EL (cell line): ENCODE measurements around the gene CHM.
A peak's percentile ranks its signal among the peaks of the same experiment; 100 is the strongest.
"Not testable (repeated sequence)": the region's sequence is repeated elsewhere in the genome, so short reads cannot be mapped to it uniquely, and the experiment has no call there.

ENCODE experiments used
- DNase-seq: peaks from one replicate; pipeline ENCODE4 v3.0.0-alpha.2; 2016

CHM gene

GRCh38 chrX:85996555-85996954 lies 50.8 kb downstream of the CHM start:
- DNase-seq: no peak

GRCh38 chrX:85995641-85996040 lies 51.7 kb downstream of the CHM start:
- DNase-seq: no peak

DNA sequence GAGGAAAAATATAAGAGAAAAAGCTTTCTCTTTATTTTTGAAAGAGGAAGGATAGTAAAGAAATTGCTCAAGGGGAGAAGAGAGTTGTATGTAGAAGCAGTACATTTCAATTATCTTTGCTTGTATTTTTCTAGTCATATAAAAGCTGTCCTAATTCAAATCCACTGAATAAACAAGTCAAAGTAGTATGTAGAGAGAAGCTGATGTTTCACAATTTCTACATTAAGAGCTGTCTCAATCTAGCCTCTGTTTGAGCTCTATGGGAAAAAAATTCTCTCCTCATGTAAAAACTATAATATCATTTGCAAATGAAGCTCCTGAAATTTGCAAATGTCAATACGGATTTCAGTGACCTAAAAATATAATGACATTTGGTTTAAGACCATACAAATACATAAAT lies 52.6 kb downstream of the CHM start:
- DNase-seq: no peak

DNA sequence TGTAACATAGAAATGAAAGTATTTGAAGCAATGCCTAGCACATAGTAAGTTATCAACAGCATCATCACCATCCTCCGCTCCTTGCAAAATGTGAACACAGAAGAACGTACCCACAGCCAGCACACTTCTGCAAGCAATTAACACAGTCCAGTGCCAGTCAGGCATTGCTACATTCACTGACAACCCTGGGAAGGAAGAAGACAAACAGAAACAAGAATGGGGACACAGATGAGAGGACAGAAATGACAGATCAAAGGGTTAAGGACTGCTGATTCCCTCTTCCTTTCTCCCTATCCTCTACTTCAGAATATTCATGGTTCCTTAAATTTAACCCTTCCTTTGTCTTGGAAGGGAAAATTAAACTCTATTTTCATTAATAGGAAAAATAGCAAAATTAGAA lies 53.1 kb downstream of the CHM start:
- DNase-seq: no peak

- DNase-seq: peak; percentile 4
Observed at GRCh38 chrX:85993539-85994197, 53.7 kb downstream of the CHM start.

DNA sequence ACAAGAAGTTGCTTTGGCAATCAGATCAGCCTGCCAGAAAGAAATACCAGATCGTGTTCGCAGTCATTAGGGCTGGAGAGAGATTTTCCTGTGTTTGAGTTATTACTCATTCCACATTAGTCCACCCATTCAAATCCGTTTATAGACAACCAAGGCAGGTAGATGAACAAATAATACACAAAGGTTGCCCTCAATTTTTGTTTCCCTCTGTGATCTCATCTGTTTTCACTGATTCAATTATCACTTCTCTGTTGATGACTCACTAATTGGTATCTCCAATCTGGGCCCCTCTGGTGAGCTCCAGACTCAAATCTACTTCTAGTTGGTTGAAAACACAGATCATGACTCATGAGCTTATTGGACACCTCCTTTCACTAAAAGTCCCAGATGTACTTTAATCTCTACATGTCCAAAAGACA lies 54.5 kb downstream of the CHM start:
- DNase-seq: peak; percentile 7

DNA sequence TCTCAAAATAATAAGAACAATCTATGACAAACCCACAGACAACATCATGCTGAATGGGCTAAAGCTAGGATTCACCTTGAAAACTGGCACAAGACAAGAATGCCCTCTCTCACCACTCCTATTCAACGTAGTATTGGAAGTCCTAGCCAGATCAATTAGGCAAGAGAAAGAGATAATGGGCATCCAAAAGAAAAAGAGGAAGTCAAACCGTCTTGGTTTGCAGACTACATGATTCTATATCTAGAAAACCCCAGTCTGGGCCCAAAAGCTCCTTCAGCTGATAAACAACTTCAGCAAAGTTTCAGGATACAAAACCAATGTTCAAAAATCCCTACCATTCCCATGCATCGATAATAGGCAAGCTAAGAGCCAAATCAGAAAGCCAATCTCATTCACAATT lies 59.0 kb downstream of the CHM start:
- DNase-seq: no peak

DNA sequence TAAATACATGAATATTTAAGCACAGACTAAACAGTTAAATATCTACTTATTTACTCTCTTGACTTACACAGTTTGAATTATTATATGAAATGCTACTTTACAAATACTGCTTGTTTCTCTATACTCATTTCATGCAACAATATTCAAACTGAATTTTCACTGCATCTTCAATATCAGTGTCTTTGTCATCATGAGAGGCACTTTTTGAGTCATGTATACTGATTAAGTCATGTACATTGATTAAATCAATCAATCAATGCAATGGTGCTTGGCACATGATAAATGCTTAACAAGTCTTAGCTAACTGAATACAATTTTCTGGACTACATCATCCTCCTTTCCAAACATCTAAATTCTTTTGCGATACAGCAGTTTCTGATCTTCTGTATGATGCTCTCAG lies 67.1 kb downstream of the CHM start:
- no peak for DNase-seq

DNA sequence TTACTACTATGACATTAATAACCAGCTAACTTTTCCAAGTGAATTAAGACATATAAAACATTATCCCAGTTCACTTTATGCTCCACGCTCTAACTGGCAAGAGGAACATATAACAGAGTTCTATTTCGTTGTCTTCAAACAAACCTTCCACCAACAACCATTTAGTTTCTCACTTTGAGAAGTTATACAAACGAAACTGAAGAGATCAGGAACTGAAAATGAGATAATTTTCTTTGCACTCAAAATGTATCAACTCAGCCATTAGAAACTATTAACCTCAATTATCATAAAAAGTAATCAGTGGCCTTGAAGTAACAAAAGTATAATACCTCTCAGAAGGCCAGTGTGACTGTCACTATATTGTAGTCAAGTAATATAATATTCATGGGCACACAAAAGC lies 70.1 kb downstream of the CHM start:
- no peak for DNase-seq

DNA sequence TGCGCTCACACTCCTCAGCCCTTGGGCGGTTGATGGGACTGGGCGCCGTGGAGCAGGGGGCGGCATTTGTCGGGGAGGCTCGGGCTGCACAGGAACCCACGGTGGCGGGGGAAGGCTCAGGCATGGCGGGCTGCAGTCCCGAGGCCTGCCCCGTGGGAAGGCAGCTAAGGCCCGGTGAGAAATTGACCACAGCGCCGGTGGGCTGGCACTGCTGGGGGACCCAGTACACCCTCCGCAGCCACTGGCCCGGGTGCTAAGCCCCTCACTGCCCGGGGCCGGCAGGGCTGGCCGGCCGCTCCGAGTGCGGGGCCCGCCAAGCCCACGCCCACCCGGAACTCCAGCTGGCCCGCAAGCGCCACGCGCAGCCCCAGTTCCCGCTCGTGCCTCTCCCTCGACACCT lies 75.0 kb downstream of the CHM start:
- DNase-seq: not testable (repeated sequence)

DNA sequence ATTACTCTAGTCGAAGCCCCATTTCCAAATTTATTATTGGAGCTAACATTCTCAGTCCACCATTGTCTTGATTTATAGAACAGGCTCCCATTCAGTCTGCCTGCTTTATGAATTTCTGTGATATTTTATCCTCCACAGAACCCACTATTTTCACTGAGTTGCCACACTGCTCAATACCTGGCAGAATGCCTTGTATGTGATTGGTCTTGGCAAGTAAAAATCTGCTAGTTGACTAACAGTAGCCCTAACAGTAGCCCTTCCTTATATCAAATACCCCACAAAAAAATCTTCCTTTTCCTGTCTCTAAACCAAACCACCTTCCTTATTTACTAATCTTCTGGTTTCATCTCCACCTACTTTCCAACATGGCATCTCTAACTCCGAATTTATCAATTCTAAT lies 82.6 kb downstream of the CHM start:
- DNase-seq: no peak

DNA sequence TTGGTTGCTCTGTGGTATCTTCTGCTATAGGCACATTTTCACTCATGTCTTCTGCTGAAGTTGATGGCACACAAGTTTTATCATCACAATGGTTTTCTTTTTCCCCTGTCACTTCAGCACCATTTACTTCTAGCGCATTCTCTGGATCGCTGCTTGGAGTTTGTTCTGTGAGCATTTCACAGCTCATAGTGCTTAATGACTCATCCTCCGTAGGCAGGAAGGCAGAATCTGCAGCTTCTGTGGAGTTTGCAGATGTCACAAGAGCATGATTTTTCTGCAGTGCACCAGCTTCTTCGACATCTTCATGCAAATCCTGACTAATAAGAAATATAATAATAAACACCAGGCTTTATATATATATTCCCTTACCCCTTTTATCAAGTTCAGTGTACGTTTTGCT lies 83.6 kb downstream of the CHM start:
- peak; percentile 64 for DNase-seq

GRCh38 chrX:85955510-85955909 lies 91.8 kb downstream of the CHM start:
- no peak for DNase-seq

GRCh38 chrX:85944751-85945150 lies 102.6 kb downstream of the CHM start:
- not testable (repeated sequence) for DNase-seq

GRCh38 chrX:85941275-85941674 lies 106.1 kb downstream of the CHM start:
- DNase-seq: peak; percentile 1

DNA sequence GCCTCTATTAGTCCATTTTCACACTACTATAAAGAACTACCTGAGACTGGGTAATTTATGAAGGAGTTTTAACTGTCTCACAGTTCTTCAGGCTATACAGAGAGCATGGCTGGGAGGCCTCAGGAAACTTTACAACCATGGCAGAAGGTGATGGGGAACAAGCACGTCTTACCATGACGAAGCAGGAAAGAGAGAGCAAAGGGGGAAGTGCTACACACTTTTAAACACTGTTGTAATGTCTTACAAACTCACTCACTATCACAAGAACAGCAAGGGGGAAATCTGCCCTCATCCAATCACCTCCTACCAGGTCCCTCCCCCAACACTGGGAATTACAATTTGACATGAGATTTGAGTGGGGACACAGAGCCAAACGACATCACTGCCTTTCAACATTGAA lies 107.4 kb downstream of the CHM start:
- DNase-seq: not testable (repeated sequence)

DNA sequence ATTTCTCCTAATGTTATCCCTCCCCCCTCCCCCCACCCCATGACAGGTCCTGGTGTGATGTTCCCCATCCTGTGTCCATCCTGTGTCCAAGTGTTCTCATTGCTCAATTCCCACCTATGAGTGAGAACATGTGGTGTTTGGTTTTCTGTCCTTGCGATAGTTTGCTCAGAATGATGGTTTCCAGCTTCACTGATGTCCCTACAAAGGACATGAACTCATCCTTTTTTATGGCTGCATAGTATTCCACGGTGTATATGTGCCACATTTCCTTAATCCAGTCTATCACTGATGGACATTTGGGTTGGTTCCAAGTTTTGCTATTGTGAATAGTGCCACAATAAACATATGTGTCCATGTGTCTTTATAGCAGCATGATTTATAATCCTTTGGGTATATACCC lies 113.0 kb downstream of the CHM start:
- DNase-seq: not testable (repeated sequence)

GRCh38 chrX:85930099-85930498 lies 117.3 kb downstream of the CHM start:
- DNase-seq: no peak

- DNase-seq: no peak
Observed at GRCh38 chrX:85928606-85929005, 118.8 kb downstream of the CHM start.

DNA sequence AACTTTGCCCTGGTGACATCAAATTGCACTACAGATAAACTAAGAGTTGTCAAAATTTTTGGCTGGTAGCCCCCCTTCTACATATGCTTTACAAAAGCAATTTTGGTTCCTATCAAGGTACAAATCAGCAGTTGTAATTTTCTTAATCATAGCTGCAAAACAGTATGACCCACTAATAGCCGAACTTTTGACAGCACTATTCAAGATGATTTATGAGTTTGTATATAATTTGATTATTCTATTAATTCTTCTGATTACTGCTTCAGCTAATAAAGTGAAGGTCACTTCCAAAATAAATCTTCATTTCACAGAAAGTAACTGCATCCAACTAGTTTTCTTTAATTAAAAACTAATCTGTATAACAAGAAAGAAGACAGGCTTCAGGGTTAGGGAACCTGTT lies 119.6 kb downstream of the CHM start:
- DNase-seq: no peak

- peak; percentile 61 for DNase-seq
Observed at GRCh38 chrX:85922821-85923220, 124.5 kb downstream of the CHM start.

- DNase-seq: peak; percentile 3
Observed at GRCh38 chrX:85916656-85917280, 130.6 kb downstream of the CHM start.

DNA sequence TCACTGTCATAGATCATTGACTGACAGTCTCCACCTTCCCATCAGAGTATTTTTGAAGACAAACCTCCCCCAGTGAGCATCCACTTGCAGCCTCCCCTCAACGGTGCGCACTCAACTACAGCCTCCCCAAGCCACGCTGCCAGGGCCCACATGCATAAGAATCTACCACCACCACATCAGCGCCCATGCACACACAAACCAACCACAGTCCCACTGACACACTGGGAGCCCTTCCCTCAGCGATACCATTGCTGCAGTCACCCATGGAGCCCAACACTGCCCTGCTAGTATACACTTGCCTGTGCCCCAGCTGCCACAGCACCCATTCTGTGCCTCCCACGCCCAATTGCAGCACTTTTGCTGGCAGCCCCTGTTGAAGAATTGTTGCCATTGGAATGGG lies 132.9 kb downstream of the CHM start:
- DNase-seq: no peak

GRCh38 chrX:85907316-85907715 lies 140.0 kb downstream of the CHM start:
- no peak for DNase-seq

DNA sequence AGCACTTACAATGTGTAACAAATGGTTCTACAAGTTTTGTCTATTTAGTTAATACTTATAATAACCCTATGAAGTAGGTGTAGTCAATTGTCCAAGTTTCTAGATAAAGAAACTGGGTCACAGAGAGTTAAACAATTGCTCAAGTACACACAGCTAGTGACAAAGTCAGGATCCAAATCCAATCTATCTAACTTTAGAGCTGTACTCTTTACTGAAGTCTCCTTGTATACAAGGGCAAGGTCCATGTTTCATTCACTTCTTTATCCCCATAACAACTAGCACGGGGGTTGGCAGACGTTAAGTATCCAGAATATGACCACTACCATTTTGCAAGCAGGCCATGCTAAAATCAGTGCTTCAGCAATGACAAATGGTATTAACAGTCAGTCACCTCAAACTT lies 141.0 kb downstream of the CHM start:
- no peak for DNase-seq
